Neuron (in vitro differentiated cells): ENCODE measurements around the gene BCORL1.

Experiments used
- H2AFZ ChIP-seq: one replicate; pipeline ENCODE4 v1.6.1; 2013; ENCODE audit warnings: low read depth, mild to moderate bottlenecking, inconsistent platforms, low read length, moderate library complexity
- H3K27me3 ChIP-seq: one replicate; pipeline ENCODE4 v1.6.1; 2013; ENCODE audit warnings: low read length; ENCODE audit not compliant: insufficient read depth
- H3K36me3 ChIP-seq: one replicate; pipeline ENCODE4 v1.6.1; 2013; ENCODE audit warnings: low read length; ENCODE audit not compliant: insufficient read depth
- H3K4me1 ChIP-seq: one replicate; pipeline ENCODE4 v1.6.1; 2013; ENCODE audit warnings: low read length; ENCODE audit not compliant: insufficient read depth
- H3K4me3 ChIP-seq: 2 replicates; pipeline ENCODE4 v1.5.1; 2013; ENCODE audit warnings: mild to moderate bottlenecking, low read length, moderate library complexity
- H3K9me3 ChIP-seq: one replicate; pipeline ENCODE4 v1.6.1; 2013; ENCODE audit warnings: low read length

Gene BCORL1

DNA sequence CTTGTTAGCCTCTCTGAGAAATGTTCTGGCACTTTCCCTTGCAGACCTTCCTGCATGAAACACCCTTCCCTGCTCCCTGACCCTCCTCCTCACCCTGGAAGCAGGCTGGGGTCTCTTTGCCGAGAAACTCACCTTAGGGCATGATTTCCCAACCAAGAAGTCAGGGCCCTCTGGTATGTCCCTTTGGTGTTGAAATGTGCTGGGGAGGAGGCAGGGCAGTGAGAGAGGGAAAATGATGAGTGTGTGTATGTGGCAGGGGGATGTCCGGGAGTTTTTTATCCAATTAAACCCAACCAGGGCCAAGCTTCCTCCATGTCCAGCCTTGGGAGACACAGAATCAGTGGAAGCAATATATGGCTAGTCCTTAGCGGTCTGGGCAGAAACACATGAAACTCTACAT, 122.8 kb downstream of the BCORL1 start:
- Histone ChIP-seq H3K4me1 (peaks cover 15% of the 10 kb centered on the region), H3K4me3 (peak overlapping the region; percentile 2), H3K36me3 (no peaks in the 10 kb centered on the region), H3K27me3 (no peaks in the 10 kb centered on the region), H3K9me3 (no peaks in the 10 kb centered on the region), H2AFZ (no peak overlapping the region)

DNA sequence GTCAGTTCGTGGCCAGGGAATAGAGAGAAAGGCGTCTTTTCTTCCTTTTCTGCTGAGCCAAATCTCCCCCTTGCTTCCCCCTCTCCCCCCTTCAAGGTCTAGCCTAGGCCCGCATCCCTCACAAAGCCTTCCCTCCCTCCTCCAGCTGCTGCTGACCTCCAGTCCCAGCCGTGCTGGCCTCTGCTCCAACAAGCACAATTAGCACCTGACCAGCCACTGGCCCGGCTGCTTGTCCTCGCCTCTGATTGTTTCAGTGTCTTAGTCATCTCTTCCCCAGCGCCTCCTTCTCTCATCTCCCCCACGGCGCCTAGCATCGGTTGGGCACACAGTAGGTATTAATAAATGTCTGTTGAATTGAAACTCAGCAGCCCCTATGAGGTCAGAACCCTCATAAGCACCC, 123.6 kb downstream of the BCORL1 start:
- peak overlapping the region; percentile 2 for H3K4me3 ChIP-seq
- H2AFZ ChIP-seq = no peak overlapping the region
- peaks cover 15% of the 10 kb centered on the region for H3K4me1 ChIP-seq
- no peaks in the 10 kb centered on the region for H3K27me3 ChIP-seq
- H3K9me3 ChIP-seq = no peaks in the 10 kb centered on the region
- H3K36me3 ChIP-seq = no peaks in the 10 kb centered on the region
